Mesodermal cell (in vitro differentiated cells): ENCODE results near the gene PHF3. TPM values are rescaled to one million over a fixed set of nuclear protein-coding genes. Genes with fewer than 3 reads are reported as not detected.

Experiments used
- H3K27ac ChIP-seq: 2 replicates; pipeline ENCODE4 v1.7.0; 2013; ENCODE audit warnings: mild to moderate bottlenecking, low read depth, low read length, moderate library complexity; ENCODE audit not compliant: severe bottlenecking
- H3K36me3 ChIP-seq: 2 replicates; pipeline ENCODE4 v1.7.1; 2013; ENCODE audit warnings: mild to moderate bottlenecking, low read length, moderate library complexity; ENCODE audit not compliant: control insufficient read depth, insufficient read depth
- H3K4me1 ChIP-seq: one replicate; pipeline ENCODE4 v1.7.1; 2013; ENCODE audit warnings: mild to moderate bottlenecking, low read length; ENCODE audit not compliant: insufficient read depth, control insufficient read depth, poor library complexity, severe bottlenecking
- H3K4me3 ChIP-seq: 2 replicates; pipeline ENCODE4 v1.7.0; 2013; ENCODE audit warnings: low read length, control low read depth, mild to moderate bottlenecking; ENCODE audit not compliant: insufficient read depth, poor library complexity, severe bottlenecking; ENCODE audit errors: extremely low read depth
- H3K9me3 ChIP-seq: 2 replicates; pipeline ENCODE4 v1.7.1; 2013; ENCODE audit warnings: mild to moderate bottlenecking, low read length, moderate library complexity; ENCODE audit not compliant: control insufficient read depth
- WGBS, 2 experiments: methylation state at CpG; one replicate each; pipeline ENCODE4 v1.1.5; 2013; ENCODE audit warnings: missing lambda C conversion rate in 2 of 2; ENCODE audit not compliant: insufficient coverage in 2 of 2; 5-methylcytosine and 5-hydroxymethylcytosine counted together
- polyA plus RNA-seq, 2 experiments: library from polyadenylated mRNA; stranded (reverse); fragments of 50-300 nt; gene quantifications; one replicate each; pipeline ENCODE4 v1.2.3, GENCODE V29; 2013

The PHF3 gene, protein sequence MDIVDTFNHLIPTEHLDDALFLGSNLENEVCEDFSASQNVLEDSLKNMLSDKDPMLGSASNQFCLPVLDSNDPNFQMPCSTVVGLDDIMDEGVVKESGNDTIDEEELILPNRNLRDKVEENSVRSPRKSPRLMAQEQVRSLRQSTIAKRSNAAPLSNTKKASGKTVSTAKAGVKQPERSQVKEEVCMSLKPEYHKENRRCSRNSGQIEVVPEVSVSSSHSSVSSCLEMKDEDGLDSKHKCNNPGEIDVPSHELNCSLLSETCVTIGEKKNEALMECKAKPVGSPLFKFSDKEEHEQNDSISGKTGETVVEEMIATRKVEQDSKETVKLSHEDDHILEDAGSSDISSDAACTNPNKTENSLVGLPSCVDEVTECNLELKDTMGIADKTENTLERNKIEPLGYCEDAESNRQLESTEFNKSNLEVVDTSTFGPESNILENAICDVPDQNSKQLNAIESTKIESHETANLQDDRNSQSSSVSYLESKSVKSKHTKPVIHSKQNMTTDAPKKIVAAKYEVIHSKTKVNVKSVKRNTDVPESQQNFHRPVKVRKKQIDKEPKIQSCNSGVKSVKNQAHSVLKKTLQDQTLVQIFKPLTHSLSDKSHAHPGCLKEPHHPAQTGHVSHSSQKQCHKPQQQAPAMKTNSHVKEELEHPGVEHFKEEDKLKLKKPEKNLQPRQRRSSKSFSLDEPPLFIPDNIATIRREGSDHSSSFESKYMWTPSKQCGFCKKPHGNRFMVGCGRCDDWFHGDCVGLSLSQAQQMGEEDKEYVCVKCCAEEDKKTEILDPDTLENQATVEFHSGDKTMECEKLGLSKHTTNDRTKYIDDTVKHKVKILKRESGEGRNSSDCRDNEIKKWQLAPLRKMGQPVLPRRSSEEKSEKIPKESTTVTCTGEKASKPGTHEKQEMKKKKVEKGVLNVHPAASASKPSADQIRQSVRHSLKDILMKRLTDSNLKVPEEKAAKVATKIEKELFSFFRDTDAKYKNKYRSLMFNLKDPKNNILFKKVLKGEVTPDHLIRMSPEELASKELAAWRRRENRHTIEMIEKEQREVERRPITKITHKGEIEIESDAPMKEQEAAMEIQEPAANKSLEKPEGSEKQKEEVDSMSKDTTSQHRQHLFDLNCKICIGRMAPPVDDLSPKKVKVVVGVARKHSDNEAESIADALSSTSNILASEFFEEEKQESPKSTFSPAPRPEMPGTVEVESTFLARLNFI (N-terminal part only)
- 33.3 TPM for polyA plus RNA-seq (2013, experiment 1 of 2)
- polyA plus RNA-seq (2013, experiment 2 of 2), result 40.4 TPM

- peak within 1 kb of the TSS; percentile 94 for H3K27ac ChIP-seq
- no peaks in the 10 kb centered on the region for H3K36me3 ChIP-seq
- peak within 1 kb of the TSS; percentile 84 for H3K4me3 ChIP-seq
- WGBS, 2 experiments, result 0% methylated on average over 101 to 108 of the region's 126 CpGs
- peaks cover 4% of the 10 kb centered on the region for H3K4me1 ChIP-seq
- no peaks in the 10 kb centered on the region for H3K9me3 ChIP-seq
These were observed at the start of gene PHF3 for GRCh38 chr6:63635588-63636517. Gene PHF3, plus strand, starts transcription at chr6:63635802. Its CDS starts 10,750 bp downstream, at chr6:63646552.

DNA sequence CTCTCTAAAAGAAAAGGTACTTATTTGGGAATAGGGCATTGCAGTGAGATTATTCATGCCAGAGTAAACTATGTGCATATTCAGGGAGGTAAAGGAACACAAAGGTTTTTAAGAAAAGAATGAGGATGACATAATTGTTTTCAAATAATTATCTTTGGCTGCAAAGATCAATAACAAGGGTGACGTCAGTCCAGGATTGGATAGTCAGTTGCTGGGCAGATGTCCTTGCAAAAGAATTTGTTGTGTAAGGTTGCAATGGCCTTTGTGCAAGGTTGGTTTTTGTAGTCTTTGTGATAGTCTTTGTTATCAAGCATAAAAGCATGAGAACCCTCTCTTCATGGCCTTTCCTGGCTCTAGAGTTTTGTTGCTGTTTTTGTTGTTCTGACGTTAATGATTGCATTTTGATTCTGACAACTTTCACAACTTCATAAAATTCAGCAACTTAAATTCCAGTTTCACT is 45.6 kb upstream of the PHF3 start:
- Histone ChIP-seq H3K9me3 (no peaks in the 10 kb centered on the region), H3K4me1 (no peaks in the 10 kb centered on the region), H3K27ac (no peak overlapping the region), H3K4me3 (no peak overlapping the region), H3K36me3 (no peaks in the 10 kb centered on the region)
- 80 to 89% methylated on average over 1 of the region's 2 CpGs for WGBS, 2 experiments

DNA sequence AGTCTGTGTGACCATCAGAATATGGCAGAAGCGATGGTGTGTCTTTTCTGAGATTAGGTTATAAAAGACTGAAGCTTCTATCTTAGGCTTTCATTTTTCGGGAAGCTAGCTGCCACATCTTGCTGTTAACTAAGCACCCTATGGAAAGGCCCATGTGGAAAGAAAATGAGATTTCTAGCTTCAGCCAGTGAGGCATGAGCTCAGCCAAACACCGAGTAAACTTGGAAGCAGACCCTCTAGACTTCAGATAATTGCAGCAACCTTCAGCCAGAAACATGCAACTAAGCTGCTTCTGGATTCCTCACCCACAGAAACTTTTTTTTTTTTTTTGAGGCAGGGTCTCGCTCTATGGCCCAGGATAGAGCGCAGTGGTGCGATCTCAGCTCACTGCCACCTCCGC is 42.7 kb upstream of the PHF3 start:
- H3K27ac ChIP-seq, result no peak overlapping the region
- no peaks in the 10 kb centered on the region for H3K36me3 ChIP-seq
- no peak overlapping the region for H3K4me3 ChIP-seq
- WGBS, 2 experiments, result 89 to 91% methylated on average over 5 to 6 of the region's 7 CpGs
- no peaks in the 10 kb centered on the region for H3K9me3 ChIP-seq
- H3K4me1 ChIP-seq, result no peaks in the 10 kb centered on the region

- Histone ChIP-seq H3K27ac (no peak overlapping the region), H3K4me1 (no peaks in the 10 kb centered on the region), H3K36me3 (no peaks in the 10 kb centered on the region), H3K4me3 (peak overlapping the region; percentile 38), H3K9me3 (no peaks in the 10 kb centered on the region)
- 43 to 57% methylated on average over 1 to 2 of the region's 6 CpGs for WGBS, 2 experiments
These were observed 38.2 kb upstream of the PHF3 start for GRCh38 chr6:63597141-63598048.

GRCh38 chr6:63598049-63599036 is 37.3 kb upstream of the PHF3 start:
- peak overlapping the region; percentile 38 for H3K4me3 ChIP-seq
- H3K9me3 ChIP-seq, result no peaks in the 10 kb centered on the region
- H3K36me3 ChIP-seq, result no peaks in the 10 kb centered on the region
- no peak overlapping the region for H3K27ac ChIP-seq
- 13 to 15% methylated on average over 15 of the region's 23 CpGs for WGBS, 2 experiments
- no peaks in the 10 kb centered on the region for H3K4me1 ChIP-seq

DNA sequence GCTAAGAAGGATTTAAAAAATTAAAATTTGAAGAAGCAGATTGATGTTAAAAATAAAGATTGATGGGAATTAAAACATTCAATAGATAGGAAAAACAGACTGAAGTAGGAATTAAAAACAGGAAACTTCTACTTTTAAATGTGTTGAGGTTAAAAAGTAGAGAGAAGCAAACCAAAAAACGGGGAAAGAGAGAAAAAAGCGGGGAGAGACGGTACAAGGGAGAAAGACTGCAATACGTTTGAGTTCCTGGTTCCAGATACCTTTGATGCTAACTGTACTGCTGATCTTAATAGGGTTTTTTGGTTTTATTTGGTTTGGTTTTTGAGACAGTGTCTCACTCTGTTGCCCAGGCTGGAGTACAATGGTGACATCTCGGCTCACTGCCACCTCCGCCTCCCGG is 36.4 kb upstream of the PHF3 start:
- Histone ChIP-seq H3K27ac (no peak overlapping the region), H3K4me1 (no peaks in the 10 kb centered on the region), H3K9me3 (no peaks in the 10 kb centered on the region), H3K4me3 (no peak overlapping the region), H3K36me3 (no peaks in the 10 kb centered on the region)
- WGBS, 2 experiments, result 88 to 91% methylated on average over 7 of the region's 7 CpGs

DNA sequence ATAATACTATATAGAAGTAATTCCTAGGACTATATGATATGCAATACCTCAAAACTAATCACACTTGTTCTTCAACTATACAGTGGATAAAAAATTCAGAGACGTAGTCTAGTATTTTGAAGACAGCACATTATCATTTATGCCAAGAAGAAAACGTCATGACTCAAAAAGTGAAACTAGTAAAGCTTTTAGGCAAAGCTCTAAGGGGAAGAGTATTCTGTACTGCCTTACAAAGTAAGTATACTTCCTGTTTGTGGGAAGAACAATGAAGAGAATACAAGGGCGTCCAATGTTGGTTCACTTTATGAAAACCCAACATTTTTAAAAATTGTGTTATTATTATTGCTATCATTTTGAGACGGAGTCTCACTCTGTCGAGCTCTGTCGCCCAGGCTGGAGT is 35.5 kb upstream of the PHF3 start:
- no peaks in the 10 kb centered on the region for H3K4me1 ChIP-seq
- no peak overlapping the region for H3K27ac ChIP-seq
- no peaks in the 10 kb centered on the region for H3K9me3 ChIP-seq
- no peak overlapping the region for H3K4me3 ChIP-seq
- H3K36me3 ChIP-seq, result no peaks in the 10 kb centered on the region
- 81% methylated on average over 2 of the region's 6 CpGs; no CpG with 5 or more reads in 1 of the 2 experiments for WGBS, 2 experiments

- no CpG with 5 or more reads among the region's 1 CpG for WGBS, 2 experiments
- Histone ChIP-seq H3K36me3 (no peaks in the 10 kb centered on the region), H3K4me3 (no peak overlapping the region)
These were observed 26.4 kb upstream of the PHF3 start for GRCh38 chr6:63609231-63609630.

More at GRCh38 chr6:63609231-63609630, 26.4 kb upstream of the PHF3 start:
- no peaks in the 10 kb centered on the region for H3K9me3 ChIP-seq
- H3K27ac ChIP-seq, result no peak overlapping the region
- no peaks in the 10 kb centered on the region for H3K4me1 ChIP-seq
